Activated CD4-positive, alpha-beta memory T cell treated with anti-CD3 and anti-CD28 coated beads, Interleukin-2, amount 10 ng/mL, durations not matched to agents 7 days and 5 days (primary cell): ENCODE results near the gene SMARCB1. TPM values are rescaled to one million over a fixed set of nuclear protein-coding genes. Genes with fewer than 3 reads are reported as not detected.

Experiments used
- CTCF ChIA-PET: fragments of 350-600 bp; sonication (Branson Sonifier 250); formaldehyde crosslinking; loops from one replicate; lab custom pipeline; 2021; ENCODE audit warnings: antibody characterized with exemption, inconsistent platforms; lab: Charles Lee
- POLR2A ChIA-PET: fragments of 350-600 bp; sonication (Branson Sonifier 250); formaldehyde crosslinking; loops from one replicate; lab custom pipeline; 2021; ENCODE audit warnings: antibody characterized with exemption; lab: Charles Lee
- DNase-seq: peaks from one replicate; pipeline ENCODE4 v3.0.0-alpha.2; 2020
- H3K27ac Mint-ChIP-seq: one replicate; pipeline ENCODE4 v1.8.0; 2021; ENCODE audit warnings: mild to moderate bottlenecking, mixed read lengths
- H3K27me3 Mint-ChIP-seq: one replicate; pipeline ENCODE4 v1.8.0; 2021; ENCODE audit warnings: mixed read lengths
- H3K36me3 Mint-ChIP-seq: one replicate; pipeline ENCODE4 v1.8.0; 2021; ENCODE audit warnings: low read depth, mixed read lengths
- H3K4me1 Mint-ChIP-seq: one replicate; pipeline ENCODE4 v1.8.0; 2021; ENCODE audit warnings: mixed read lengths
- H3K4me3 Mint-ChIP-seq: one replicate; pipeline ENCODE4 v1.8.0; 2021; ENCODE audit warnings: mild to moderate bottlenecking, mixed read lengths
- H3K9me3 Mint-ChIP-seq: one replicate; pipeline ENCODE4 v1.8.0; 2021; ENCODE audit warnings: mixed read lengths
- total RNA-seq, 2 experiments: library from RNA; stranded (reverse); gene quantifications; one replicate each; pipeline ENCODE4 v1.2.3, GENCODE V29; 2021

SMARCB1 gene
- total RNA-seq, 2 experiments from 2014 or later, result 65.6 to 66.9 TPM

DNA sequence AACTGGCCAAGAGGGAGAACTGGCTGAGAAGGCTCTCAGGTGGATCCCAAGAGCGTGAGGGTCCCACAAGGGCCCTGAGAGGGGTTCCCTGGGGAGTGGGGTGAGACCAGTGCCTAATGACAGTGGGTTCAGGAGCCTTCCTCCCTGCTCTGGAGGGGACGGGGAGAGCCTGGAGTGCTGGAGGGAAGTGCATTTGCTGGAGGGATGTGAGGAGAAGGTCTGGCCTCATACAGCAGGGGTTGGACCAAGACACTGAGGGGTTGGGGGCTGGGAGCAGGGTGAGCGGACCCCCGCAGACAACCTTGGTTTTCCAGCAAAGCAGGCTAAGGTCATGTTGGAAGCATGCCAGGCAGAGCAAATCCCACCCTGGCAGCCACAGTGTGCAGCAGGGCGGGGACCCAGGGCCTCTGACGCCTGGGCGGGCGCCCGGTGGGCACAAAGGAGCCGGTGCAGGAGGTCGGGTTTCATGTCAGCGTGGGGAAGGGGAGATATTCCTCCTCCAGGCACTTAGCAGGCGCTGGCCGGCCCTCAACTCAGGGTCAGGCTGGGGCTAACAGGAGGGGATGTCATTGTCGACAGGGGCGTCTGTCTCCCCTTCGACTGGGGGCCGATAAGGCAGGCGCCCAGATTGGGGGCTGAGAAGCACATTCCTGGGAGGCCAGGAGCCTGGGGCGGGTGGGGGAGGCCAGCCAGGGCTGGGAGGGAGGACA, 55.1 kb downstream of the SMARCB1 start:
- no peaks in the 10 kb centered on the region for H3K9me3 Mint-ChIP-seq
- CTCF ChIA-PET, result no interaction called here
- no peak overlapping the region for H3K4me3 Mint-ChIP-seq
- H3K27me3 Mint-ChIP-seq, result peaks cover 9% of the 10 kb centered on the region
- H3K27ac Mint-ChIP-seq, result no peak overlapping the region
- H3K36me3 Mint-ChIP-seq, result no peaks in the 10 kb centered on the region
- DNase-seq, result no peak
- peaks cover 34% of the 10 kb centered on the region for H3K4me1 Mint-ChIP-seq
- POLR2A ChIA-PET, result no interaction called here

DNA sequence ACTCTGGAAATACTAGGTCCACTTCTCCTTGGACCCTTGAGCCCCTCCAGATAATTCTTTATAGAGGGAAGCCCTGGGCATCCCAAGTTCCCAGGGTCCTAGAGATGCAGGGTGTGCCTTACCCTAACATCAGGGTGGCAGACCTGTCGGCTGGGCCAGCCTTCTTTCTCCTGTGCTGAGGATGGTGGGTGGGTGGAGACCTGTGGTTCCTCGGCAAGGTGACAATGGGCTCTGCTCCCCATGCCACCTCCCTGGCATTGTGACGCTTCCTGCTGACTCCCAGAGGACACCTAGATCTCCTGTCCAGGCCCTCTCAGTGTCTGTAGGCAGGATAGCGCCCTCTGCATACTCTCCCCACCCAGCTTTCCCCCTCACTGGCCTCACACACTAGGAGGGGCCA, 55.8 kb downstream of the SMARCB1 start:
- H3K4me3 Mint-ChIP-seq, result no peak overlapping the region
- no peak overlapping the region for H3K27ac Mint-ChIP-seq
- POLR2A ChIA-PET, result no interaction called here
- no peaks in the 10 kb centered on the region for H3K9me3 Mint-ChIP-seq
- H3K27me3 Mint-ChIP-seq, result peaks cover 9% of the 10 kb centered on the region
- no peak for DNase-seq
- CTCF ChIA-PET, result no interaction called here
- peaks cover 31% of the 10 kb centered on the region for H3K4me1 Mint-ChIP-seq
- H3K36me3 Mint-ChIP-seq, result no peaks in the 10 kb centered on the region

DNA sequence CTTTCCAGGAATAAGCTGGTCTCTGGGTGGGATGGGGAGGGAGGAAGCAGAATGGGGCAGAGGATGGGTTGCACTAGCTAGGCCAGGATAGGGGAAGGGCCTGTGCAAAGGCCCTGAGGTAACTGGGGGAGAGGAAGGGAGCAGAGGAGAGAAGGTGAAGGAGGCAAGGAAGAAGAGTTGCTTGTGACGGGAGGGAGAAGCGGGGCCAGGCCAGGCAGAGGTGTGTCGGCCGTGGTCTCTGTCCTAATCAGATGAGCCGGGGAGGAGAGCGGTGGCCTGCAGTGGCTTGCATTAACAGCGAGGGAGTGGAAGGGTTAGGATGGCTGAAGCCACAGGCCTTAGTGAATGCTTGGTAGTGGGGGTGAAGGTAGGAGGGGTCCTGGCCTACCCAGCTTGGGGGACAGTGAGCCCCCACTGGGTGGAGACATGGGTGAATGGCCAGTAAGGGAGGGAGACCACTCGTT, 58.0 kb downstream of the SMARCB1 start:
- ChIA-PET POLR2A (interaction anchor here (0.8 to 2.5 kb wide), 5 partner anchors 12 to 158 kb away, joined by 3 to 11 read pairs (median 3); partner anchors contain the start of genes CHCHD10 and SLC2A11), CTCF (interaction anchor here (0.8 kb wide), 1 partner anchor 74 kb away, joined by 3 read pairs; no protein-coding TSS in a partner anchor)
- Mint-ChIP-seq H3K36me3 (no peaks in the 10 kb centered on the region), H3K4me1 (peaks cover 16% of the 10 kb centered on the region), H3K27ac (no peak overlapping the region), H3K4me3 (no peak overlapping the region), H3K27me3 (peaks cover 9% of the 10 kb centered on the region), H3K9me3 (no peaks in the 10 kb centered on the region)
- DNase-seq, result no peak

- ChIA-PET CTCF (interaction anchor here (1.0 to 1.4 kb wide), 2 partner anchors 12 to 77 kb away, joined by 3 to 8 read pairs; partner anchors contain the start of gene SLC2A11), POLR2A (interaction anchor here (0.8 to 2.5 kb wide), 9 partner anchors 9 to 159 kb away, joined by 3 to 11 read pairs (median 4); partner anchors contain the start of genes CHCHD10, MIF, SLC2A11 and SMARCB1)
- no peak for DNase-seq
- H3K9me3 Mint-ChIP-seq, result no peaks in the 10 kb centered on the region
- H3K4me1 Mint-ChIP-seq, result peaks cover 17% of the 10 kb centered on the region
- H3K4me3 Mint-ChIP-seq, result no peak overlapping the region
- no peak overlapping the region for H3K27ac Mint-ChIP-seq
- no peaks in the 10 kb centered on the region for H3K36me3 Mint-ChIP-seq
- H3K27me3 Mint-ChIP-seq, result peaks cover 14% of the 10 kb centered on the region
Measured at GRCh38 chr22:23845265-23846080, 58.7 kb downstream of the SMARCB1 start.

GRCh38 chr22:23846081-23846469, 59.3 kb downstream of the SMARCB1 start:
- DNase-seq, result no peak
- CTCF ChIA-PET, result interaction anchor here (1.0 to 1.4 kb wide), 2 partner anchors 12 to 77 kb away, joined by 3 to 8 read pairs; partner anchors contain the start of gene SLC2A11
- H3K4me3 Mint-ChIP-seq, result no peak overlapping the region
- H3K27me3 Mint-ChIP-seq, result peaks cover 15% of the 10 kb centered on the region
- H3K36me3 Mint-ChIP-seq, result no peaks in the 10 kb centered on the region
- POLR2A ChIA-PET, result interaction anchor here (0.8 to 2.5 kb wide), 6 partner anchors 9 to 79 kb away, joined by 3 to 11 read pairs (median 4); partner anchors contain the start of genes CHCHD10, MIF, SLC2A11 and SMARCB1
- no peak overlapping the region for H3K27ac Mint-ChIP-seq
- peaks cover 17% of the 10 kb centered on the region for H3K4me1 Mint-ChIP-seq
- no peaks in the 10 kb centered on the region for H3K9me3 Mint-ChIP-seq

- no peak overlapping the region for H3K4me3 Mint-ChIP-seq
- ChIA-PET POLR2A (interaction anchor here (1.4 to 2.6 kb wide), 3 partner anchors 10 to 47 kb away, joined by 4 to 11 read pairs (median 5); partner anchors contain the start of genes MIF and SLC2A11), CTCF (interaction anchor here (1.3 kb wide), 1 partner anchor 10 kb away, joined by 3 read pairs; no protein-coding TSS in a partner anchor)
Measured at GRCh38 chr22:23847310-23847920, 60.6 kb downstream of the SMARCB1 start.

DNA sequence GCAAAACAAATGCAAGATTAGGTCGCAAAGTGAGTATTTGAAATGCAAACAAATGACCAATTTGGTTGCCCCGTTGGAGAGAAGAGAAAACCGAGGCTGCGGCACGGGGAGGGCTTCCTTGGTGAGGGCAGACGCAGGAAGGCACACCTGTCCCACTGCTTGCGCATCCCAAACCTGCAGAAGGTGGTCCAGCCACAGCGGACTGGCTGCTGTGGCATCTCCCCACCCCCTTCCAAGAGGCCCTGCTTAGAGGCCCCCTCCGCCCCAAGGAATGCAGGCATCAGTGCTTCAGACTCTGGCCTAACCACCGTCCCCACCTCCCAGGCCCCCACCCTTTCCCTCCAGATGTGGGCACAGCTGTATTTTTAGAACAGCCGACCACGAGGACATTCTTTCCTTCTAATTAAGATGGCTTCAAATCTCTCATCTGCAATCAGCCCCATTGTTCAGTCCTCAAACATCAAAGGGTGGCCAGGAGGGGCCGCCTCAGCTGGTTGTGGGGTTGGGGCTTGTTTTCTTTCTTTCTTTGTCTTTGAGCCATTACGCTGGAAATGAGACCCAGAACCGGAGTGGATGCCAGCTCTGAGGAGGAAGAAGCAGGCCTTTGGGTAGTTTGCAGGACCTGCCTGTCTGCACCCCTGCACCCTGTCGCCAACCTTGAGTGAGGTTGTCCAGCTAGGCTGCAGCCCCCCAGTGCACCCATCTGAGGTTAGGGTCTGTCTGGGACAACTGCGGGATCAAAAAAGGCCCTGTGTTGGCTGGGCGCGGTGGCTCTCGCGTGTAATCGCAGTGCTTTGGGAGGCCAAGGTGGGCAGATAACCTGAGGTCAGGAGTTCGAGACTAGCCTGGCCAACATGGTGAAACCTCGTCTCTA, 61.5 kb downstream of the SMARCB1 start:
- ChIA-PET CTCF (interaction anchor here (1.3 to 2.4 kb wide), 2 partner anchors 9 to 10 kb away, joined by 3 to 29 read pairs; partner anchors contain the start of gene SLC2A11), POLR2A (interaction anchor here (2.6 kb wide), 1 partner anchor 9 kb away, joined by 11 read pairs; the partner anchor contains the start of gene SLC2A11)
- Mint-ChIP-seq H3K9me3 (no peaks in the 10 kb centered on the region), H3K4me1 (peaks cover 17% of the 10 kb centered on the region), H3K27ac (no peak overlapping the region), H3K36me3 (no peaks in the 10 kb centered on the region), H3K27me3 (peaks cover 16% of the 10 kb centered on the region), H3K4me3 (no peak overlapping the region)
- no peak for DNase-seq

More at GRCh38 chr22:23847310-23847920, 60.6 kb downstream of the SMARCB1 start:
- Mint-ChIP-seq H3K27me3 (peaks cover 16% of the 10 kb centered on the region), H3K27ac (no peak overlapping the region), H3K36me3 (no peaks in the 10 kb centered on the region), H3K9me3 (no peaks in the 10 kb centered on the region), H3K4me1 (peaks cover 17% of the 10 kb centered on the region)
- no peak for DNase-seq

DNA sequence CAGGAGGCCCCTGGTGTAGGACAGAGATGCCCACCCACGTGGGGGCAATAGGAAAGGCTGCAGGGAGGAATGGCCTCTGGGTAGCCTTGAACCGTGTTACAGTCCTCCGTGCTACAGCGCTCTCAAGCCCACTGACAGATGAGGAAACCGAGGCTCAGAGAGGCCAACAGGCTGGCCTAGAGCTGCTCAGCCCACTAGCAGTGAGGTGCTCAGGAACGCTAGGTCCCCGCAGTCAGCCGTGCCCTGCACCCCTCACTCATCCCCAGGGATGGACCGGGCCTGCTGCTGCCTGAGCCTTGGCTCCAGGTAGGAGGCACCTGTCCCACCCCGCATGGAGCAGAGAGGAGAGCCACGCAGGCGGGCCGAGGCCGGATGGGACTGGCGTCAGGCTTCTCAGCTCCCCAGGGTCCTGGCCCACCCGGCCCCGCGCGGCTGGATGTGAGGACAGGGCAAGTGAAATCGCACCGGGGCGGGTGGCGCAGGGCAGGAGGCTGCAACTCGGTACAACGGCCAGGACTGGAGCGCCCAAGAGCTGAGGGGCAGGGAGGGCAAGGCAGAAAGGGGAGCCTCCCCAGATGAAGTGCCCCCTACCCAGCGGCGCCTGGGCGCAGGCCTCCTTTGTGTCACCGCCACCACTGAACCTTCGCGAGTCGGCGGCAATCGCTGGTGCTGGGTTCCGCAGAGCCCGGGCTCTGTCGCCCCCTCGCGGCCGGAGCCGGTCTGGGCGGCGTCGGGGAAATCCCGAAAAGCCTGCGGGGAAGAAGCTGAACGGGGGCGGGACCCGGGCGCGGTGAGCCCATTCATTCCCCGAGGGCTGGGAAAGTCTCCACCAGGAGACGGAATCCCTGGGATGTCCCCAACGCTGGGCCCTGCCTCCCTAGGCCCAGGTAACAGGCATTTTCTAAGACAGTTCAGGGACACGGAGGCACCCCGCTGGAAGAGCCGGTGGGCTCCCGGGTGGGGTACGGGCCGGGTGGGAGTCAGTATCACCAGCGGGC, 62.5 kb downstream of the SMARCB1 start:
- ChIA-PET POLR2A (interaction anchor here (1.4 to 2.6 kb wide), 4 partner anchors 8 to 64 kb away, joined by 4 to 11 read pairs (median 4); partner anchors contain the start of genes MIF and SLC2A11), CTCF (interaction anchor here (0.6 to 3.6 kb wide), 20 partner anchors 9 to 328 kb away, joined by 3 to 29 read pairs (median 4); partner anchors contain the start of genes CHCHD10, DERL3, MMP11 and SLC2A11)
- no peak overlapping the region for H3K27ac Mint-ChIP-seq

DNA sequence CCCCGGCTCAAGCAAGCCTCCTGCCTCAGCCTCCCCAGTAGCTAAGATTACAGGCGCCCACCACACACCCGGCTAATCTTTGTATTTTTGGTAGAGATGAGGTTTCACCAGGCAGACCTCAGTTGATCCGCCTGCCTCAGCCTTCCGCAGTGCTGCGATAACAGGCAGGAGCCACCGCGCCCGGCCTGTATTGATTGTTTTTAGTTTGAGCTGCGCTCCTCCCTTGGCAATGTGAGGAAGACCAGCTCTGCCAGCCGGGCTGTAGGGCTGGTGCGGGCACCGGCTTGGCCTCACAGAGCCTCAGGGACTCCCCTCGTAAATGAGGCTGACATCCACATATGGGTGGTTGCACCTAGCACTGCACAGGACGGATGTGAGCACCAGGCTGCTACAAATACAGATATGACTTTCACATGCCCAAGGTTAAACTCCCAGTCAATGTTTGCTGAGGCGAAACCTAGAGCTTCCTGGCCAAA, 63.4 kb downstream of the SMARCB1 start:
- Mint-ChIP-seq H3K27me3 (peaks cover 16% of the 10 kb centered on the region), H3K9me3 (no peaks in the 10 kb centered on the region), H3K4me3 (no peak overlapping the region), H3K4me1 (peaks cover 12% of the 10 kb centered on the region), H3K36me3 (no peaks in the 10 kb centered on the region), H3K27ac (no peak overlapping the region)
- ChIA-PET POLR2A (interaction anchor here (1.4 to 2.6 kb wide), 4 partner anchors 7 to 63 kb away, joined by 4 to 11 read pairs (median 4); partner anchors contain the start of genes MIF and SLC2A11), CTCF (interaction anchor here (0.6 to 3.6 kb wide), 21 partner anchors 8 to 328 kb away, joined by 3 to 29 read pairs (median 4); partner anchors contain the start of genes CHCHD10, DERL3, MMP11 and SLC2A11)
- no peak for DNase-seq

More for the DNA sequence above, 62.5 kb downstream of the SMARCB1 start:
- DNase-seq, result peak; percentile 86
- H3K36me3 Mint-ChIP-seq, result no peaks in the 10 kb centered on the region
- peaks cover 17% of the 10 kb centered on the region for H3K4me1 Mint-ChIP-seq
- no peak overlapping the region for H3K4me3 Mint-ChIP-seq
- peaks cover 16% of the 10 kb centered on the region for H3K27me3 Mint-ChIP-seq
- no peaks in the 10 kb centered on the region for H3K9me3 Mint-ChIP-seq
